Medulla oblongata (tissue), 1 donor: ENCODE measurements around the gene SLC16A5.
A peak's percentile ranks its signal among the peaks of the same experiment; 100 is the strongest.
"Not testable (repeated sequence)": the region's sequence is repeated elsewhere in the genome, so short reads cannot be mapped to it uniquely, and the experiment has no call there.

ENCODE experiments used
- DNase-seq: peaks from one replicate; pipeline ENCODE4 v3.0.0-alpha.2; 2015; ENCODE audit errors: extremely low spot score

SLC16A5 gene

GRCh38 chr17:75087558-75088453 is at the start of gene SLC16A5:
SLC16A5 (plus strand) TSS chr17:75087954; CDS start chr17:75093637, 5,683 bp downstream.
- peak; percentile 47 for DNase-seq

- no peak for DNase-seq
Measured at GRCh38 chr17:75039238-75039637, 48.5 kb upstream of the SLC16A5 start.

GRCh38 chr17:75041656-75042280 is 46.0 kb upstream of the SLC16A5 start:
- no peak for DNase-seq

- DNase-seq = not testable (repeated sequence)
Measured at GRCh38 chr17:75043789-75044188, 44.0 kb upstream of the SLC16A5 start.

- no peak for DNase-seq
Measured at GRCh38 chr17:75044716-75045115, 43.0 kb upstream of the SLC16A5 start.

GRCh38 chr17:75045946-75046406 is 41.8 kb upstream of the SLC16A5 start:
- DNase-seq = not testable (repeated sequence)

GRCh38 chr17:75046407-75047289 is 41.1 kb upstream of the SLC16A5 start, which contains the start of the genes ATP5PD and KCTD2:
ATP5PD (minus strand) TSS chr17:75046969; CDS start chr17:75042650, 4,319 bp downstream.
KCTD2 (plus strand) TSS chr17:75047225; CDS start chr17:75047251, 26 bp downstream.
- DNase-seq = peak; percentile 98

GRCh38 chr17:75047398-75048098 is 40.2 kb upstream of the SLC16A5 start:
- DNase-seq = peak; percentile 30

- peak; percentile 50 for DNase-seq
Measured at GRCh38 chr17:75048249-75048878, 39.4 kb upstream of the SLC16A5 start.

- DNase-seq = no peak
Measured at GRCh38 chr17:75049057-75049456, 38.7 kb upstream of the SLC16A5 start.

- DNase-seq = no peak
Measured at GRCh38 chr17:75049706-75050105, 38.0 kb upstream of the SLC16A5 start.

GRCh38 chr17:75051941-75052340 is 35.8 kb upstream of the SLC16A5 start:
- DNase-seq = no peak

GRCh38 chr17:75059369-75060345 is 28.1 kb upstream of the SLC16A5 start:
- peak; percentile 90 for DNase-seq

- DNase-seq = no peak
Measured at GRCh38 chr17:75060434-75061054, 27.2 kb upstream of the SLC16A5 start.

GRCh38 chr17:75061055-75061438 is 26.7 kb upstream of the SLC16A5 start:
- DNase-seq = no peak

GRCh38 chr17:75061618-75062017 is 26.1 kb upstream of the SLC16A5 start:
- DNase-seq = no peak

- DNase-seq = no peak
Measured at GRCh38 chr17:75063201-75063600, 24.6 kb upstream of the SLC16A5 start.

- no peak for DNase-seq
Measured at GRCh38 chr17:75063626-75064025, 24.1 kb upstream of the SLC16A5 start.

- DNase-seq = no peak
Measured at GRCh38 chr17:75064040-75064439, 23.7 kb upstream of the SLC16A5 start.
